Heart left ventricle (tissue), 16 donors: ENCODE results near the gene TNIK. TPM values are rescaled to one million over a fixed set of nuclear protein-coding genes. Genes with fewer than 3 reads are reported as not detected.

Source experiments
- ATAC-seq, 4 donors: fragments of 200-7000 bp; cut with Tn5 transposase; one replicate each; pipeline ENCODE4 v1.9.1; 2020 to 2022; ENCODE audit warnings: moderate library complexity in 4 of 4, mild to moderate bottlenecking in 3 of 4, moderate number of reproducible peaks in 1 of 4
- DNase-seq, 5 donors: peaks; one replicate each; pipeline ENCODE4 v3.0.0-alpha.2; 2020
- H3K27ac ChIP-seq, 12 donors: fragments of 200-600 bp; sonication (generic) in 4 of 12; one replicate each; pipeline versions ENCODE4 v1.5.0 to v1.8.0; 2016 to 2022; ENCODE audit warnings: mild to moderate bottlenecking in 2 of 12
- H3K27me3 ChIP-seq, 9 donors: fragments of 200-600 bp; sonication (generic) in 2 of 9; one replicate each; pipeline versions ENCODE4 v1.5.1 to v1.8.0; 2016 to 2022; ENCODE audit warnings: mild to moderate bottlenecking in 3 of 9
- H3K36me3 ChIP-seq, 9 donors: fragments of 200-600 bp; sonication (generic) in 2 of 9; one replicate each; pipeline versions ENCODE4 v1.5.0 to v1.8.0; 2018 to 2022; ENCODE audit warnings: mild to moderate bottlenecking in 2 of 9
- H3K4me1 ChIP-seq, 12 donors: fragments of 200-600 bp; sonication (generic) in 4 of 12; one replicate each; pipeline versions ENCODE4 v1.5.0 to v1.8.0; 2016 to 2022; ENCODE audit warnings: mild to moderate bottlenecking in 3 of 12
- H3K4me3 ChIP-seq, 12 donors: fragments of 200-600 bp; sonication (generic) in 4 of 12; one replicate each; pipeline versions ENCODE4 v1.5.0 to v1.8.0; 2017 to 2022; ENCODE audit warnings: mild to moderate bottlenecking in 9 of 12, moderate library complexity in 4 of 12
- H3K9me3 ChIP-seq, 12 donors: fragments of 200-600 bp; sonication (generic) in 4 of 12; one replicate each; pipeline versions ENCODE4 v1.5.0 to v1.8.0; 2016 to 2022; ENCODE audit warnings: mild to moderate bottlenecking in 1 of 12
- CTCF ChIP-seq, 12 donors: fragments of 200-600 bp; sonication (generic) in 4 of 12; IDR thresholded peaks; one replicate each; pipeline versions ENCODE4 v1.5.0 to v1.8.0; 2018 to 2022; ENCODE audit warnings: antibody characterized with exemption in 12 of 12, mild to moderate bottlenecking in 5 of 12
- POLR2A ChIP-seq, 2 donors: fragments of 450-650 bp; IDR thresholded peaks; one replicate each; pipeline ENCODE4 v1.6.1; 2017; ENCODE audit warnings: antibody characterized with exemption in 2 of 2, mild to moderate bottlenecking in 2 of 2, moderate library complexity in 2 of 2
- WGBS, 4 donors: extraction: QIAGEN DNeasy Blood & Tissue Kit in 2 of 4; methylation state at CpG; one replicate each; pipeline versions ENCODE4 v1.1.5 to v1.1.7; 2013 to 2018; 5-methylcytosine and 5-hydroxymethylcytosine counted together
- intact Hi-C, 10 donors: fragments of 100-400 bp; cut with DNase I; formaldehyde crosslinking; loops; one replicate each; pipeline versions ENCODE4 v1.11.1 to v1.14.2; 2022
- polyA plus RNA-seq, 2 donors: library from polyadenylated mRNA; stranded (reverse); fragments of 200-250 nt; gene quantifications; one replicate each; pipeline ENCODE4 v1.2.3, GENCODE V29; 2013
- total RNA-seq, 9 donors: library from RNA; depleted of rRNA in 2 of 9; stranded (reverse); fragments of >200 nt in 2 of 9; fragmentation: NEBNext Ultra II Directional in 3 of 9; extraction: Animal tissue kit (Norgen Biotek cat#: 25700) in 3 of 9; gene quantifications; one replicate each; pipeline versions ENCODE4 v1.1.0 to v1.2.4, GENCODE V29; 2016 to 2023
- donor health status: ischemic (EF 13 %, LVEDD 7.1; RV severe dilation, severe dysfunction).
- donor health status: healthy with polysubstance abuse.
- donor health status: DM: no; HTN: yes; CAD: no.
- donor health status: DM: no; HTN: no; CAD: no.
- donor health status: ischemic (EF 25% LVEDD 6.9; RV normal size, moderate dysfunction).
- donor health status: ischemic (EF 25% LVEDD 5.7; RV mildly dilated, moderate dysfunction).
- donor health status: healthy.
- donor health status: DM: yes; HTN: yes; CAD: no.
- donor health status: ischemic (EF 35%, LVEDD 5.7; RV mildly dilated, moderate dysfunction).
- donor health status: nonischemic (EF 11% LVEDD 7.7; RV severe dilation, severe dysfunction).
- donor health status: DM: yes; HTN: yes; CAD: no.
- donor health status: PGD.
- donor health status: ischemic (EF 29% LVEDD 5.4; RV normal size, mild dysfunction).
- donor health status: nonischemic (EF 23%, LVEDD 6.1; RV moderate dilation, normal function).

The TNIK gene
- total and polyA plus RNA-seq, 11 donors = 12.3 to 51.6 (median 32.4) TPM

GRCh38 chr3:171110715-171111114 is 349.5 kb downstream of the TNIK start:
- peaks cover 0 to 6% (median 3%) of the 10 kb centered on the region in 12 donors for H3K4me1 ChIP-seq
- no peak overlapping the region for H3K27ac ChIP-seq
- WGBS, 4 donors = 94 to 97% (median 94%) methylated on average over 4 of the region's 4 CpGs
- no peak overlapping the region for H3K4me3 ChIP-seq
- no peak for ATAC-seq
- intact Hi-C loops = no loop called here
- H3K36me3 ChIP-seq = peaks cover 0 to 50% (median 21%) of the 10 kb centered on the region in 9 donors
- no peaks in the 10 kb centered on the region for H3K27me3 ChIP-seq
- no peak for TF ChIP-seq POLR2A (IDR thresholded peaks at IDR 0.05)
- no peak for TF ChIP-seq CTCF (IDR thresholded peaks at IDR 0.05)
- no peak for DNase-seq
- H3K9me3 ChIP-seq = no peaks in the 10 kb centered on the region

- intact Hi-C loops = no loop called here
- TF ChIP-seq POLR2A (IDR thresholded peaks at IDR 0.05) = no peak
- TF ChIP-seq CTCF (IDR thresholded peaks at IDR 0.05) = no peak
- ATAC-seq = no peak
- Histone ChIP-seq H3K27me3 (no peaks in the 10 kb centered on the region), H3K9me3 (no peaks in the 10 kb centered on the region), H3K4me1 (no peaks in the 10 kb centered on the region), H3K4me3 (no peak overlapping the region), H3K36me3 (peaks cover 0 to 50% (median 21%) of the 10 kb centered on the region in 9 donors), H3K27ac (no peak overlapping the region)
- no peak for DNase-seq
- 67 to 69% (median 68%) methylated on average over 4 of the region's 4 CpGs for WGBS, 4 donors
These were observed 352.1 kb downstream of the TNIK start for GRCh38 chr3:171108066-171108465.

- 93 to 100% (median 97%) methylated on average over 1 of the region's 1 CpG for WGBS, 4 donors
- Histone ChIP-seq H3K27me3 (no peaks in the 10 kb centered on the region), H3K4me1 (no peaks in the 10 kb centered on the region), H3K9me3 (no peaks in the 10 kb centered on the region), H3K4me3 (no peak overlapping the region), H3K27ac (no peak overlapping the region), H3K36me3 (peaks cover 0 to 58% (median 15%) of the 10 kb centered on the region in 9 donors)
- TF ChIP-seq CTCF (IDR thresholded peaks at IDR 0.05) (no peak), POLR2A (IDR thresholded peaks at IDR 0.05) (no peak)
- ATAC-seq (no peak), DNase-seq (no peak)
- intact Hi-C loops = no loop called here
These were observed 357.0 kb downstream of the TNIK start for GRCh38 chr3:171103185-171103584.

GRCh38 chr3:171101982-171102641 is 358.1 kb downstream of the TNIK start:
- WGBS, 4 donors = 95 to 100% (median 97%) methylated on average over 2 of the region's 2 CpGs
- TF ChIP-seq POLR2A (IDR thresholded peaks at IDR 0.05) = no peak
- TF ChIP-seq CTCF (IDR thresholded peaks at IDR 0.05) = no peak
- H3K9me3 ChIP-seq = no peaks in the 10 kb centered on the region
- intact Hi-C loops = no loop called here
- no peaks in the 10 kb centered on the region for H3K27me3 ChIP-seq
- H3K4me1 ChIP-seq = no peaks in the 10 kb centered on the region
- no peak overlapping the region for H3K4me3 ChIP-seq
- DNase-seq (no peak), ATAC-seq (no peak)
- H3K36me3 ChIP-seq = peaks cover 0 to 47% (median 6%) of the 10 kb centered on the region in 9 donors
- H3K27ac ChIP-seq = no peak overlapping the region
